ENCODE results near the gene PHLDA3. TPM values are rescaled to one million over a fixed set of nuclear protein-coding genes. Genes with fewer than 3 reads are reported as not detected.

The PHLDA3 gene
- total RNA-seq, 4 donors from 2014 or later: 63.0 to 110 (median 72.1) TPM

GRCh38 chr1:201515062-201515750 lies 46.2 kb upstream of the PHLDA3 start:
- H3K4me3 ChIP-seq (ENCODE audit: low read depth, poor library complexity, severe bottlenecking): no peak overlapping the region
- DNase-seq (ENCODE audit: low spot score in 2 of 2): no peak
- intact Hi-C loops (cut with DNase I; ENCODE audit: low total_unique reads): loop anchor here (10.0 kb wide), 1 partner anchor 70 kb away; no protein-coding TSS in a partner anchor
- TF ChIP-seq POLR2A (IDR thresholded peaks at IDR 0.05): no peak
- no peak for TF ChIP-seq CTCF (IDR thresholded peaks at IDR 0.05)
- WGBS, 2 donors: 81 to 89% methylated on average over 9 of the region's 9 CpGs

- H3K4me3 ChIP-seq (ENCODE audit: low read depth, poor library complexity, severe bottlenecking): no peak overlapping the region
- TF ChIP-seq CTCF (IDR thresholded peaks at IDR 0.05): no peak
- no peak for TF ChIP-seq POLR2A (IDR thresholded peaks at IDR 0.05)
- DNase-seq (ENCODE audit: low spot score in 2 of 2): no peak
- intact Hi-C loops (cut with DNase I; ENCODE audit: low total_unique reads): loop anchor here (10.0 kb wide), 1 partner anchor 70 kb away; no protein-coding TSS in a partner anchor
- 96 to 97% methylated on average over 2 of the region's 2 CpGs for WGBS, 2 donors
These were observed 45.5 kb upstream of the PHLDA3 start for GRCh38 chr1:201514466-201514865.

GRCh38 chr1:201513498-201514243 lies 44.7 kb upstream of the PHLDA3 start:
- no peak overlapping the region for H3K4me3 ChIP-seq (ENCODE audit: low read depth, poor library complexity, severe bottlenecking)
- WGBS, 2 donors: 90 to 92% methylated on average over 6 of the region's 6 CpGs
- TF ChIP-seq POLR2A (IDR thresholded peaks at IDR 0.05): no peak
- no peak for TF ChIP-seq CTCF (IDR thresholded peaks at IDR 0.05)
- no peak for DNase-seq (ENCODE audit: low spot score in 2 of 2)
- intact Hi-C loops (cut with DNase I; ENCODE audit: low total_unique reads): loop anchor here (10.0 kb wide), 1 partner anchor 69 kb away; no protein-coding TSS in a partner anchor

- H3K4me3 ChIP-seq (ENCODE audit: low read depth, poor library complexity, severe bottlenecking): no peak overlapping the region
- DNase-seq (ENCODE audit: low spot score in 2 of 2): no peak
- intact Hi-C loops (cut with DNase I; ENCODE audit: low total_unique reads): loop anchor here (10.0 kb wide), 1 partner anchor 67 kb away; no protein-coding TSS in a partner anchor
- WGBS, 2 donors: 18 to 21% methylated on average over 6 of the region's 6 CpGs
- TF ChIP-seq POLR2A (IDR thresholded peaks at IDR 0.05) (no peak), CTCF (IDR thresholded peaks at IDR 0.05) (no peak)
These were observed 43.1 kb upstream of the PHLDA3 start for GRCh38 chr1:201511941-201512539.

- H3K4me3 ChIP-seq (ENCODE audit: low read depth, poor library complexity, severe bottlenecking): no peak overlapping the region
- TF ChIP-seq POLR2A (IDR thresholded peaks at IDR 0.05) (no peak), CTCF (IDR thresholded peaks at IDR 0.05) (no peak)
- 62 to 81% methylated on average over 6 of the region's 6 CpGs for WGBS, 2 donors
- intact Hi-C loops (cut with DNase I; ENCODE audit: low total_unique reads): loop anchor here (10.0 kb wide), 1 partner anchor 67 kb away; no protein-coding TSS in a partner anchor
- DNase-seq (ENCODE audit: low spot score in 2 of 2): no peak
These were observed 42.5 kb upstream of the PHLDA3 start for GRCh38 chr1:201511396-201511940.
